DMS 273 (cell line): ENCODE measurements around the gene LTK.

Source experiments
- DNase-seq: peaks from one replicate; lab custom pipeline; 2025; ENCODE audit not compliant: unreplicated experiment; lab: John Stamatoyannopoulos, UW

LTK gene

GRCh38 chr15:41535544-41535943, 21.9 kb upstream of the LTK start:
- DNase-seq, result no peak

- DNase-seq, result no peak
Measured at GRCh38 chr15:41530363-41530956, 16.8 kb upstream of the LTK start.

GRCh38 chr15:41523097-41523496, 9.5 kb upstream of the LTK start:
- no peak for DNase-seq

DNA sequence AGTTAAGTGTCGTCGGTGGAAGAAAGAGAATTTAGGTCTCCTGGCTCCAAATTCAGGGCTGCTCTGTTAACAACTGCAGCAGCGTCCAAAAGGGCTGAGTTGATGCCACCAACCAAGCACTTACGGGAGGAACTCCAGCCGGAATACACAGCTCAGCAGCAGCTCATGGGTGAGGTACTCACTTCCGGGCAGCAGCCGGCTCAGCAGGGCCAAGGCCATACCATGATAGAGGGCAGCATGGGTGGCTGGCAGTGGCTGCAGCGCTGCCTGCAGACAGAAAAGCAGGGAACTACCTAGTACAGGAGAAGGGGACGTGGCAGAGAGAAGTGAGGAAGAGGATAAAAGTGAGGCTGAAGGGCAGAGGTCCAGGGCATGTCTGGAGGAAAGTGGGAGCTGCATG, 8.0 kb upstream of the LTK start:
- no peak for DNase-seq

DNA sequence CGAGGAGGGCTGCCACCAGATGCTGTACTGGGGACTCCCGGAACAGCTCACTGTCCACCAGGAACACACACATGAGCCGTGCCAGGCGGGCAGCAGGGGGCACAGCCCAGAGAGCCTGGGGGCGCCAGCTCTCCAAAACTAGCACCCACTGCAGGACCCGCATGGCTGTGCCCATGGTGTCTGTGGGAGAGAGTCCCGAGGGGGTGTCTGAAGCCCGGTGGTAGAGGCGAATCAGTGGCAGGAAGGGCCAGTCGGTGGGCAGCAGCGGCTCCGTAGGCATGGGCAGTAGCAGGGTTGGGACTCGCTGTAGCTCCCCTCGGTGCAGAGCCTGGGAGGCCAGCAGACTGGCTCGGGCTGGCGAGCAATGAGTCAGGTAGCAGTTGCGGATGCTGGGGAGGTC, 7.0 kb upstream of the LTK start:
- no peak for DNase-seq

DNA sequence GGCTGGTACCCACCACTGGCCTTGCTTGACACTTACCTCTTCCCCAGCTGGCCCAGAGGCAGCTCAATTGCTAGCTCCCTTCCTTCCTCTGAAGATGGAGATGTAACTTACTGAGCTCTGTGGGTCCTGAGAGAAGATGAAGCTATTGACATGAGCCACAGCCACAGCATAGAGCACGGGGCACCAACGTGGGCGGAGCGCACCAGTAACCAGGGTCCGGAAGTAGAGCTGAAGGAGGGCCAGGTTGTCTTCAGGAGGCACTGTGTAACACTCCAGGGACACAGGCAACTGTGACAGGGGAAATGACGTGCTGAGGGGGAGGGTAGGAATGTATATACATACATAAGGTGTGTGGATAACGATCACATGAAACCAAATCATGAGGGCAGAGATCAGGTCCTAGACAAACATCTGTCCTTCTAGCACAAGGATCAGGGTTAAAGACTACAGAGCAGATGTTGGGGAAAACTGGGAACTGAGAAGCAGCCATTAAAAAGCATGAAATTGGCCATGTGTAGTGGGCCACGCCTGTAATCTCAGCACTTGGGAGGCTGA, 4.3 kb upstream of the LTK start:
- peak; percentile 26 for DNase-seq

- peak; percentile 53 for DNase-seq
Measured at GRCh38 chr15:41512940-41513505, 604 bp downstream of the LTK start.

DNA sequence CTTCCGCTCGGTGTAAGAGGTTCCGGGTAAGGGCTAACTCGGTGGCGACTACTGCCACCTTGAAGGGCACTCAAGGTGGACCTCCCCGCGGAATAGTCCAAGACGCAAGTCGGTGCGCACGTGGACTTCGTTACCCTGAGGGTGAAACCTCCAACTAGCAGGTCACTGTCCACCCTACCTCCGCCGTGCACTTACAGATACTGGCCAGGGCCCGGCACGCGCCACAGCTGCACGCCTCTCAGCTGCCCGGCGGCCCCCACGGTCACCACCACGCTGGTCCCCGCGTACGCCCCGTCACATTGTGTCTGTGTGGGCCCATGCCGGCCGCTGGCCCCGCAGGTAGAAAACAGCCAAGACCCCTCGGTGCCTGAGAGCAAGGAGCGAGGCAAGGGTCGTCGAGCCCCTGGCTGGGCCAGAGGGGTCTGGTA, 1.1 kb downstream of the LTK start:
- DNase-seq, result no peak

DNA sequence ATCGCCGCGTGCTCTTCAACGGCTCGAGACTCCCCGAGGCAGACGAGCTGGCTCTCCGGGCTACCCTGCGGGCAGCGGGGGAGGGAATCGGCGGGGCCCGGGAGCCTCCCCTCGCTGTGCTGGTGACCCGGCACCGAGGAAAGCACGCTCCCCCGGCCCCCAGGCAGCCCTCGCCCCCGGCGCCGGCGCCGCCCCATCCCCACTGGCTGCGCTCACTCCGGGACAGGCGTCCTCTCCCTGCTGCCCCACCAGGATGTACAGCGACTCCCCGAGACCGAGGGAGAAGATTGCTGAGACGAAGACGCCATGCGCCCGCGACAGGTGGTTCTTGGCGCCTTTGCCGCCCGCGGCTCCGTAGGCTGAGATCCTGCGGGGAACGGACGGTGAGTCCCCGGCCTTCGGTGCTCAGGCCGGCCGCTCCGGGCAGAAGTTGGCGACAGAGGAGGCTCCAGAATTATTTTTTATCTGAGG, 1.7 kb downstream of the LTK start:
- peak; percentile 41 for DNase-seq

- DNase-seq, result no peak
Measured at GRCh38 chr15:41511331-41511898, 2.2 kb downstream of the LTK start.

DNA sequence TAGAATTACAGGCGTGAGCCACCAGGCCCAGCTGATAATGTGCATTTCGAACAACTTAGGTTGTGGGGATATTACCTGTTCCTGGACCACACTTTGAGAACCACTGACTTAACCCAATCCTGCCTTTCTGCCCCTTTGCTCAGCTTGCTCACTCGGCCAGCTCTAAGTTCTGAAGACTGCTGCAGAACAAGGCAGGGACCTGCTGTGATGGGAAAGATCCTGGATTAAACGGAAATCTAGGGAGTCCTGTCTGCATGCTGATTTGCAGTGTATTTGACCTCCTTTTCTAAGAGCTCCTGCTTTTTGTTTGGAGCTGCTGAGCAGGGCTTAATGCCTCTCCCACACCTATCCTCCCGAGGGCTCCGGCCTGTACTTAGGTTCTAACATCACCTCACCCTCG, 2.9 kb downstream of the LTK start:
- DNase-seq, result no peak

GRCh38 chr15:41507820-41508290, 5.8 kb downstream of the LTK start:
- peak; percentile 35 for DNase-seq

DNA sequence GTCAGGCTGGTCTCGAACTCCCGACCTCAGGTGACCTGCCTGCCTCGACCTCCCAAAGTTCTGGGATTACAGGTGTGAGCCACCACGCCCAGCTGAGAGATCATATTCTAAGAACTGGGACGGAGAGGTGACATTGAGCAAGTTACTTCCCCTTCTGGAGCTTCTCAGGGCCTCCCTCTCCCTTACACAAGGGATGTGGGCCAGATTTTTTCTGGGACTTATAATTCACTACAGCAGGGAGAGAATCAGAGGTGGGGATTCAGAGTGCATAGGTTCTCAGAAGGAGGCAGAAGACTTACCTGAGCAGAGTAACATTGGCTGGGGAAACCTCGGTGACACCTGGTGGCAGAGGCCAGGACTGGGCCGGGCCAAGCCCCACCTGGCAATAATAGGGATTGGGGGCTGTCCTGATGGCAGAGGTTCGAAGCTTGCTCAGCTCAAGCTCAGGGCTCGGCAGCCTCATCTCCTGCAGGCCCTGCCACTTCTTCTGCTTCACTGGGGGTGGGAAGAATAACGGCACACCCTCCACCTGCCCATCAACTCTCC, 6.8 kb downstream of the LTK start:
- no peak for DNase-seq

DNA sequence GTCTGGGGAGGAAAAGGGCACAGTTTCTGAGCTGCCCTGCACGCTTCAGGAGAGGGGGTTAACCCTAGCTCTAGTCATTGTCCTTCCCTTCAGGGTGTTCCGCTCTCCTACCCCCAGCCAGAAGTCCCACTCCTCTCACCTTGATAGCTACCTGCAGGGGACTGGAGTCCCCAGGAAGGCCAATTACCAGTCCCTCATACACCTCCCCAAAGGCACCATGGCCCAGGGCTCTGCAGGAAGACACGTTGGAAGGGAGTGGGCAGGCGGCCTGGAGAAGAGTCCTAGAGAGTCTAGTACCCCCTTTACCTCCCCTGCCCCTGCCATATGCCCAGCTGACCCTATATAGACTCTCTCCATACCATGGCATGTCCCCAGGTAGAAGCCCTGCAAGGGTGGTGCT, 7.9 kb downstream of the LTK start:
- no peak for DNase-seq

- no peak for DNase-seq
Measured at GRCh38 chr15:41504751-41505492, 8.7 kb downstream of the LTK start.

DNA sequence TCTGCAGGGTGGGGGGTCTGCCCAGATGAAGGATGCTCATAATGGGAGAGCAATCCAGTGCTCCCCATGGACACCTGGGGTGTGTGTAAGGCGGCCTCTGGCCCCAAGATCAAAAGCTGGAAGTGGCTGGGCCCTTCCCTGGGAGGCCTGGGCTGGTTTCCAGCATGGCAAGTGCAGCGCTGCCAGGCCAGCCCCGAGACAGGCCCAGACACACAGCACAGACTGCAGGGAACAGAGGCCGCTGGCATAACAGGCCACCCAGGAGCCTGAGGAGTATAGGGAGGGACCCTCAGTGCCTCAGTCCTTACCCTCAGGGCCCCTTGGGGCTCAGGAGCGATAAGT, 10.0 kb downstream of the LTK start:
- DNase-seq, result peak; percentile 25

DNA sequence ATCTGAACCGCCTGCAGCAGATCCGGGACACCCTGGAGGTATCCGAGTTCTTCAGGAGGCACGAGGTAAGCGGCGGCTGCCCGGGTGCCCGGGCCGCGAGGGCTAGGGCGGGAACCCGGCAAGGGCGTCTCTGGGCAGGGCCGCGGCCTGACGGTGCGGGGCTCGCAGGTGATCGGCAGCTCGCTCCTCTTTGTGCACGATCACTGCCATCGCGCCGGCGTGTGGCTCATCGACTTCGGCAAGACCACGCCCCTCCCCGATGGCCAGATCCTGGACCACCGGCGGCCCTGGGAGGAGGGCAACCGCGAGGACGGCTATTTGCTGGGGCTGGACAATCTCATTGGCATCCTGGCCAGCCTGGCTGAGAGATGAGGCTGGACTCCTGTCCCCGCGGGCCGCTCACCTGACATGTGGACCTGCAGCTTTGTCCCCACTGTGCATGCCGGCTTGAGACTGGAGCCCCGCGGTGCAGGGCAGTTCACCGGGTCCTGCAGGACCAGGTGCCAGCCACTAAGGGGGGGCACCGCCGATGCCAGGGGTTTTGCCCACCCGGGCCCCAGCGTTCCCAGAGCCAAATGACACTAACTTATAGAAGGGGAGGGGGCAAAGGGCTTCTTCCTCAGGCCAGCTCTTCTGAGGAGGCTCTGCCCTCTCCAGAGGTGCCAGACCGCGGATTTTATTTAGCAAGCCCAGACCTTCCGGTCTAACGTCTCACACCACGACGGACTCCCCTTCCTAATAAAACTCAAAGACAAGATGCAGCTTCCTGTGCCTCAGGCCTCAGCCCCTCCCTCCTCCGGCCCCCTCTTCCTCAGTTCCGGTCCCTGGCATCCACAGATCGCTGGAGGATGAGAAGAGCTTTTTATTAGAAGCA, 10.6 kb downstream of the LTK start:
- no peak for DNase-seq

DNA sequence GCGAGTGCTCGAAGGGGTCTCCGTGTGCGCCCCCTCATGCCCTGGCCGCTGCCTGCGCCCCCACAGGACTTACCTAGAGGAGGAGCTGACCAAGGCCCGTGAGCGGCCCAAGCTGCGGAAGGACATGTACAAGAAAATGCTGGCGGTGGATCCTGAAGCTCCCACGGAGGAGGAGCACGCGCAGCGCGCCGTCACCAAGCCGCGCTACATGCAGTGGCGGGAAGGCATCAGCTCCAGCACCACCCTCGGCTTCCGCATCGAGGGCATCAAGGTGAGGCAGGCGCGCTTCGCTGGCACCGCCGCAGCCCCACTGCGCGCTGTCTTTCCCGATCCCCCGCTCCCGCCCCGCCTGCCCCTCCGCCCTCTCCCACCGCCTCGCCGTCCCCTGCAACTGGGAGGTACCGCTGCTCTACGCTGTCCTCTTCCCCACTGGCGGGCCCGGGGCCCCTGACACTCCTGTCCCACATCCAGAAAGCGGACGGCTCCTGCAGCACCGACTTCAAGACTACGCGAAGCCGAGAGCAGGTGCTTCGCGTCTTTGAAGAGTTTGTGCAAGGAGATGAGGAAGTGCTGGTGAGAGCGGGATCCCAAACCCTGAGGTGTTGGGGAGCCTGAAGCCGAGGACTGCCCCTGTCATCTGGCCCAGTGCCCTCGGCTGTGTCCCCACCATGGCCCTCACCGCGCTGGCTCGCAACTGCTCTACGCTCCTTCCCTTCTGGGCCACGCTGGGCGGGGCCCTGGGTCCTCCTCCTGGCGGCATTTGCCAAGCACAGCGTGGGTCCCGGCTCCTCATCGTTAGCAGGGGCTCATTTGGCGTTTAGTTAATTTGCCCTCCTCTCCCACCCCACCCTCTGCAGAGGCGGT, 11.5 kb downstream of the LTK start:
- DNase-seq, result no peak

- peak; percentile 32 for DNase-seq
Measured at GRCh38 chr15:41501191-41501917, 12.3 kb downstream of the LTK start.
